ENCODE data around the gene OR10G2.

OR10G2 gene

GRCh38 chr14:21631084-21631483, 3.7 kb downstream of the OR10G2 start:
- TF ChIP-seq GATA3 (IDR thresholded peaks at IDR 0.05; ENCODE audit: low read depth, low read length) (no peak), GATA2 (IDR thresholded peaks at IDR 0.05; ENCODE audit: low read depth, low read length) (no peak)

GRCh38 chr14:21626491-21627230, 8.1 kb downstream of the OR10G2 start:
- TF ChIP-seq GATA3 (IDR thresholded peaks at IDR 0.05; ENCODE audit: low read depth, low read length) (no peak), GATA2 (IDR thresholded peaks at IDR 0.05; ENCODE audit: low read depth, low read length) (no peak)

- TF ChIP-seq GATA3 (IDR thresholded peaks at IDR 0.05; ENCODE audit: low read depth, low read length) (no peak), GATA2 (IDR thresholded peaks at IDR 0.05; ENCODE audit: low read depth, low read length) (no peak)
Observed at GRCh38 chr14:21617614-21618013, 17.1 kb downstream of the OR10G2 start.

- TF ChIP-seq GATA2 (IDR thresholded peaks at IDR 0.05; ENCODE audit: low read depth, low read length) (no peak), GATA3 (IDR thresholded peaks at IDR 0.05; ENCODE audit: low read depth, low read length) (no peak)
Observed at GRCh38 chr14:21614240-21614639, 20.5 kb downstream of the OR10G2 start.

GRCh38 chr14:21612324-21612723, 22.4 kb downstream of the OR10G2 start:
- TF ChIP-seq GATA2 (IDR thresholded peaks at IDR 0.05; ENCODE audit: low read depth, low read length) = no peak
- TF ChIP-seq GATA3 (IDR thresholded peaks at IDR 0.05; ENCODE audit: low read depth, low read length) = no peak

- TF ChIP-seq GATA2 (IDR thresholded peaks at IDR 0.05; ENCODE audit: low read depth, low read length) (no peak), GATA3 (IDR thresholded peaks at IDR 0.05; ENCODE audit: low read depth, low read length) (no peak)
Observed at GRCh38 chr14:21589317-21589716, 45.4 kb downstream of the OR10G2 start.

Measured in SH-SY5Y (cell line).